GM12878 (cell line): ENCODE data around the gene TBL1XR1. TPM values are rescaled to one million over a fixed set of nuclear protein-coding genes. Genes with fewer than 3 reads are reported as not detected.

Experiments
- ATAC-seq: fragments of 200-7000 bp; cut with Tn5 transposase; 3 replicates; pipeline ENCODE4 v1.9.1; 2020; ENCODE audit warnings: mild to moderate bottlenecking, moderate library complexity
- BruUV-seq: library from RNA; stranded (reverse); fragments of 400-500 nt; replicated peaks from 2 replicates; lab custom pipeline; 2021; lab: Mats Ljungman, UMichigan
- CTCF ChIA-PET: fragments of 300-600 bp; sonication (Branson Sonifier 250); formaldehyde crosslinking; extraction: SDS; loops from one replicate; lab custom pipeline; 2021; ENCODE audit warnings: inconsistent platforms; lab: Yijun Ruan, JAX
- POLR2A ChIA-PET: fragments of 350-600 bp; formaldehyde crosslinking; extraction: SDS; loops from one replicate; lab custom pipeline; 2021; ENCODE audit warnings: inconsistent platforms; lab: Charles Lee
- RAD21 ChIA-PET: fragments of 300-600 bp; sonication (Branson Sonifier 250); formaldehyde crosslinking; loops from one replicate; lab custom pipeline; 2023; ENCODE audit warnings: antibody characterized with exemption; ENCODE audit not compliant: unreplicated experiment; lab: Charles Lee
- SMC1A ChIA-PET: fragments of 300-600 bp; sonication (Branson Sonifier 250); formaldehyde crosslinking; loops from one replicate; lab custom pipeline; 2023; ENCODE audit not compliant: unreplicated experiment, uncharacterized antibody; lab: Charles Lee
- DNase-seq: peaks from one replicate; pipeline ENCODE4 v3.0.0-alpha.2; 2011; ENCODE audit warnings: low read depth, low spot score
- FAIRE-seq: peaks from 3 replicates; lab custom pipeline; 2011; peaks lifted over from hg19 to GRCh38; lab: Jason Lieb, UNC
- H2AFZ ChIP-seq: 2 replicates; pipeline ENCODE4 v1.6.0; 2011; ENCODE audit warnings: low read depth, low read length, control low read depth; ENCODE audit not compliant: control insufficient read depth
- H3K27ac ChIP-seq: 2 replicates; pipeline ENCODE4 v1.5.1; 2011; ENCODE audit warnings: control low read depth; ENCODE audit not compliant: control insufficient read depth, insufficient read depth
- H3K27me3 ChIP-seq, 2 experiments: replicated peaks in 1 of 2; 2 replicates each; pipeline versions ENCODE4 v1.6.0 to v1.6.1; 2011; ENCODE audit warnings: low read length in 1 of 2; ENCODE audit not compliant: control insufficient read depth in 2 of 2, insufficient read depth in 2 of 2
- H3K36me3 ChIP-seq, 2 experiments: 2 replicates each; pipeline ENCODE4 v1.5.1; 2011; ENCODE audit warnings: low read length in 1 of 2; ENCODE audit not compliant: control insufficient read depth in 2 of 2, insufficient read depth in 2 of 2
- H3K4me1 ChIP-seq: 2 replicates; pipeline ENCODE4 v1.6.1; 2011; ENCODE audit warnings: mild to moderate bottlenecking, low read length, moderate library complexity, mixed read lengths; ENCODE audit not compliant: control insufficient read depth, insufficient read depth
- H3K4me2 ChIP-seq: 2 replicates; pipeline ENCODE4 v1.6.0; 2011; ENCODE audit warnings: control low read depth; ENCODE audit not compliant: control insufficient read depth, insufficient read depth
- H3K4me3 ChIP-seq: fragments of 200-600 bp; sonication (generic); 2 replicates; pipeline ENCODE4 v1.5.1; 2016
- H3K79me2 ChIP-seq: 2 replicates; pipeline ENCODE4 v1.6.0; 2011; ENCODE audit warnings: low read length; ENCODE audit not compliant: control insufficient read depth, insufficient read depth
- H3K9ac ChIP-seq: 2 replicates; pipeline ENCODE4 v1.8.0; 2011; ENCODE audit warnings: low read length, control low read depth, mixed read lengths; ENCODE audit not compliant: control insufficient read depth, insufficient read depth
- H3K9me3 ChIP-seq: replicated peaks from 3 replicates; pipeline ENCODE4 v1.5.1; 2011; ENCODE audit warnings: mild to moderate bottlenecking, low read length; ENCODE audit not compliant: control insufficient read depth, insufficient read depth
- H4K20me1 ChIP-seq: 2 replicates; pipeline ENCODE4 v1.6.0; 2011; ENCODE audit not compliant: control insufficient read depth, insufficient read depth
- CUX1 ChIP-seq: IDR thresholded peaks from 2 replicates; pipeline ENCODE4 v1.6.1; 2012; ENCODE audit warnings: improper control_type of control experiment, low read depth, low read length; ENCODE audit not compliant: insufficient replicate concordance
- IKZF1 ChIP-seq: fragments of 450-650 bp; conservative IDR thresholded peaks from 2 replicates; pipeline ENCODE4 v1.6.1; 2017; ENCODE audit warnings: antibody characterized with exemption, mild to moderate bottlenecking
- WGBS: methylation state at CpG from one replicate; pipeline ENCODE4 v1.1.6; 2016; ENCODE audit warnings: low lambda C conversion rate; ENCODE audit not compliant: insufficient replicate concordance, insufficient coverage; ENCODE audit errors: missing lambda C conversion rate; 5-methylcytosine and 5-hydroxymethylcytosine counted together
- in situ Hi-C: fragments of 300-500 bp; cut with MboI; formaldehyde crosslinking; loops from 9 replicates; pipeline ENCODE4 v1.14.3; 2018; ENCODE audit warnings: mixed read lengths
- intact Hi-C: fragments of 100-400 bp; cut with micrococcal nuclease; formaldehyde crosslinking; loops from one replicate; pipeline ENCODE4 v1.14.2; 2022; ENCODE audit not compliant: unreplicated experiment
- polyA plus RNA-seq, 11 experiments: library from polyadenylated mRNA; depleted of rRNA in 4 of 11; unstranded in 6 of 11; stranded (reverse) in 5 of 11; fragments of >200 nt; fragmentation: Nextera tagmentation in 4 of 11; fragmentation: Illumina TruSeq in 1 of 11; extraction: Ambion mirVana in 4 of 11; extraction: Trizol in 1 of 11; gene quantifications; 1 replicate in 1 of 11; 2 replicates in 10 of 11; pipeline versions ENCODE4 v1.2.1 to v1.2.3, GENCODE V29; 2011 to 2016; ENCODE audit warnings: inconsistent platforms in 2 of 11, missing spikeins in 2 of 11, low read depth in 1 of 11
- total RNA-seq, 4 experiments: library from RNA; depleted of rRNA in 3 of 4; stranded (reverse); fragments of >200 nt in 3 of 4; fragmentation: Illumina TruSeq in 1 of 4; extraction: Trizol in 1 of 4; gene quantifications; 2 replicates each; pipeline versions ENCODE4 v1.2.1 to v1.2.3, GENCODE V29; 2013 to 2021

Gene TBL1XR1
- total and polyA plus RNA-seq, 10 of the 15 experiments (the other 5 are each of a cell fraction or from before 2014, with no cell fraction given), result 13.0 to 115 (median 60.4) TPM

DNA sequence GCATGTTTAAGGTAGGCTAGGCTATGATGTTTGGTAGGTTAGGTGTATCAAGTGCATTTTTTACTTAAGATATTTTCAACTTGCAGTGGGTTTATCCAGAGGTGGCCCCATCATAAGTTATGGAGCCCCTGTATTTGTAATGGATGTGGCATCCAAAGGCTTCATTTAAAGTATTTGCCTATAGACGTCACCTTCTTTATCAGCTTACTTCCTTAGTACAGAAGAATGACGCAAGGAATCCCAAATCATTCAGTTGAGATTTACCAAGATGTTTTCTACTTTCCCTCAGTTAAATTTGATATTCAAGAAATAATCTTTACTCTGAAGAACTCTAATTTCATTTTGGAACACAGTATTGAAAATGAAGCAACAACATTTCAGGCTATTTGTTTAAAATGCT, 201.3 kb downstream of the TBL1XR1 start:
- no peak overlapping the region for H3K4me2 ChIP-seq
- DNase-seq, result no peak
- H3K9ac ChIP-seq, result no peak overlapping the region
- no TSS peak for BruUV-seq
- in situ Hi-C loops (no loop called here), intact Hi-C loops (no loop called here)
- no peaks in the 10 kb centered on the region for H3K36me3 ChIP-seq
- no peak overlapping the region for H2AFZ ChIP-seq
- H3K27me3 ChIP-seq, result no peaks in the 10 kb centered on the region
- TF ChIP-seq IKZF1, result no peak
- no peak for TF ChIP-seq CUX1
- RAD21 ChIA-PET, result no interaction called here
- H4K20me1 ChIP-seq, result no peaks in the 10 kb centered on the region
- CTCF ChIA-PET, result no interaction called here
- POLR2A ChIA-PET, result no interaction called here
- H3K79me2 ChIP-seq, result no peaks in the 10 kb centered on the region
- no peak overlapping the region for H3K4me3 ChIP-seq
- ATAC-seq, result no peak
- no peaks in the 10 kb centered on the region for H3K4me1 ChIP-seq
- no peak overlapping the region for H3K27ac ChIP-seq
- FAIRE-seq, result no peak
- SMC1A ChIA-PET, result no interaction called here
- H3K9me3 ChIP-seq, result no peaks in the 10 kb centered on the region
- WGBS, result 56% methylated on average over 2 of the region's 2 CpGs
